A673 (cell line): ENCODE data around the gene FBRS.

ENCODE experiments used
- EZH2 ChIP-seq: fragments of 200-600 bp; sonication (generic); IDR thresholded peaks from 2 replicates; pipeline ENCODE4 v1.6.1; 2017; ENCODE audit warnings: borderline replicate concordance, low read depth, mild to moderate bottlenecking, mixed read lengths, antibody characterized with exemption, low read length; ENCODE audit not compliant: poor library complexity, severe bottlenecking
- TF ChIP-seq, protein P1 (sequence below): fragments of 300-800, 200-600 bp; sonication (generic); conservative IDR thresholded peaks from 2 replicates; pipeline ENCODE4 v1.5.1; 2017; ENCODE audit warnings: low read depth, mild to moderate bottlenecking, antibody characterized with exemption, low read length, moderate library complexity, mixed read lengths

DNA sequence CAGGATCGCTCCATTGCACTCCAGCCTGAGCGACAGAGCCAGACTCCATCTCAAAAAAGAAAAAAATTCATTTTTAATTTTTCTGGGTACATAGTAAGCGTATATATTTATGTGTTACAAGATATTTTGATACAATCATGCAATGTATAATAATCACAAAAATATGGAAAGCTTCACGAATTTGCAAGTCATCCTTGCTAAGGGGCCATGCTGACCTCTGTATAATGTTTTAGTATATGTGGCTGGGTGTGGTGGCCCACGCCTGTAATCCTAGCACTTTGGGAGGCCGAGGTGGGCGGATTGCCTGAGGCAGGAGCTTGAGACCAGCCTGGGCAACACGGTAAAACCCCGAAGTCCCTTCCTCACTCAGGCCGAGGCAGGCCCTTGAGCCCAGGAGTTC, 16.9 kb downstream of the FBRS start:
- TF ChIP-seq, protein P1, sequence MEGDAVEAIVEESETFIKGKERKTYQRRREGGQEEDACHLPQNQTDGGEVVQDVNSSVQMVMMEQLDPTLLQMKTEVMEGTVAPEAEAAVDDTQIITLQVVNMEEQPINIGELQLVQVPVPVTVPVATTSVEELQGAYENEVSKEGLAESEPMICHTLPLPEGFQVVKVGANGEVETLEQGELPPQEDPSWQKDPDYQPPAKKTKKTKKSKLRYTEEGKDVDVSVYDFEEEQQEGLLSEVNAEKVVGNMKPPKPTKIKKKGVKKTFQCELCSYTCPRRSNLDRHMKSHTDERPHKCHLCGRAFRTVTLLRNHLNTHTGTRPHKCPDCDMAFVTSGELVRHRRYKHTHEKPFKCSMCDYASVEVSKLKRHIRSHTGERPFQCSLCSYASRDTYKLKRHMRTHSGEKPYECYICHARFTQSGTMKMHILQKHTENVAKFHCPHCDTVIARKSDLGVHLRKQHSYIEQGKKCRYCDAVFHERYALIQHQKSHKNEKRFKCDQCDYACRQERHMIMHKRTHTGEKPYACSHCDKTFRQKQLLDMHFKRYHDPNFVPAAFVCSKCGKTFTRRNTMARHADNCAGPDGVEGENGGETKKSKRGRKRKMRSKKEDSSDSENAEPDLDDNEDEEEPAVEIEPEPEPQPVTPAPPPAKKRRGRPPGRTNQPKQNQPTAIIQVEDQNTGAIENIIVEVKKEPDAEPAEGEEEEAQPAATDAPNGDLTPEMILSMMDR = no peak
- TF ChIP-seq EZH2 = no peak
